Measurements from ENCODE around the gene PDCD2L.
"Not testable (repeated sequence)": the region's sequence is repeated elsewhere in the genome, so short reads cannot be mapped to it uniquely, and the experiment has no call there.

PDCD2L gene

GRCh38 chr19:34418300-34418699 lies 14.1 kb downstream of the PDCD2L start:
- no peak for DNase-seq

- no peak for DNase-seq
Measured at GRCh38 chr19:34426096-34426661, 22.0 kb downstream of the PDCD2L start.

GRCh38 chr19:34428549-34429285 lies 24.5 kb downstream of the PDCD2L start:
- no peak for DNase-seq

- no peak for DNase-seq
Measured at GRCh38 chr19:34429553-34429952, 25.4 kb downstream of the PDCD2L start.

- peak; percentile 29 to 49 for DNase-seq
Measured at GRCh38 chr19:34430738-34431625, 26.8 kb downstream of the PDCD2L start.

DNA sequence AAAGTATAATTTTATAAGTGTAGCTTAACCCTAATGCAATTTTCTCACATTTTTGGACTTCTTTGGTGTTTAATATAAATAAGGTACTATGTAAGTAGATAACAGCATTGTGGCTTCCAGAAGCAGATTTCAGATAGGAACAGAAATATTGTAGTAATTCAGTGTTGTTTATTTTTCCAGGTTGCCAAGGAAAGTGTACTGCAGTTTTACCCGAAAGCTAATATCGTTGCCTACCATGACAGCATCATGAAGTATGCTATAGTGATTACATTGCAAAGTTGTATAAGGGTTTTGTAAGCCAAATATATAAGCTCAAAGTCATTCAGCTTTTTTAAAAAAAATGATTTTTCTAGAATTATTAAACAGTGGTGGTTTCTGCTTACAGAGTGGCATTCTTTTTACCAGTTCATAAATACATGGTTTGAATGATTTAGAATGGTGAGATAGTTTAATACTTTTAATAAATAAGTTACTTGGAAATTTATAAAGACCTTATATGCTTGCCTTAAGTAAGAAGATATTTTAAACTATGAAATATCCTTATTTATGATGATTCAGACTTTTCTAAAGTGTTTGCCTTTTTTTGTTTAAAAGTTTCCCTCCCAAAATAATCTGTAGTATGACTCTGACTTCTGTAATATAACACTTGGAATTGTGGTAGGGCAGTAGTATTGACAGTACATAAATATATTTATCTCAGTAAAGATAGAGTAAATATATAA lies 27.6 kb downstream of the PDCD2L start:
- DNase-seq = no peak

- no peak for DNase-seq
Measured at GRCh38 chr19:34432797-34433196, 28.6 kb downstream of the PDCD2L start.

GRCh38 chr19:34436716-34437115 lies 32.5 kb downstream of the PDCD2L start:
- no peak for DNase-seq

DNA sequence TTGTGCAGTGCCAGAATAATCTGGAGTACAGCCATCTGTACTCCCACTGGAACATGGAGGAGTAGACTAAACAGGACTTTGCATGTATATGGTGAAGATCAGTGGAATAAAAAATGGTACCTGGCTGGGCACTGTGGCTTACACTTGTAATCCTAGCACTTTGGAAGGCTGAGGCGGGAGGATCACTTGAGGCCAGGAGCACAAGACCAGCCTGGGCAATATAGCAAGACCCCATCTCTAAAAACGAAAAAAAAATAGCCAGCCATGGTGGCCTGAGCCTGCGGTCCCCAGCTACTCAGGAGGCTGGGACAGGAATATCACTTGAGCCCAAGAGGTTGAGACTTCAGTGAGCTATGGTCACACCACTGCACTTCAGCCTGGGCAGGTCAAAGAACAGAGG lies 44.0 kb downstream of the PDCD2L start:
- DNase-seq = no peak

DNA sequence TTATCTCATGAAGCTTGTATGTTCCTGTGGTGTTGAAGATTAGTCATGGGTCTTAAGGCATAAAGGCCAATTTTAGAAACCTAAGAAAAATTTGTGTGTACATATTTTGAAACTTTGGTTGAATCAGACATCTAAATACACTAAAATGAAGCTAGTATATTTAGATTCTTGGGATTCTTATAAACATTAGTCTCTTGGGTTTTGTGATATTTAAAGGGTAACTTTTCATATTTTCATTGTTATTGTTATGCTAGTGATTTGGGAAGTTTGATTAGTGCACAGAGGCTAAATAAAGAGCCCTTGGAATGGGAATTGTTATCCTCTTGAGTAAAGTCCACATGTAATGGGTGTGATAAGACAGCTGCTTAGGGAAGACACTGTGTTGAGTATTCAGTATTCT lies 48.5 kb downstream of the PDCD2L start:
- no peak for DNase-seq

DNA sequence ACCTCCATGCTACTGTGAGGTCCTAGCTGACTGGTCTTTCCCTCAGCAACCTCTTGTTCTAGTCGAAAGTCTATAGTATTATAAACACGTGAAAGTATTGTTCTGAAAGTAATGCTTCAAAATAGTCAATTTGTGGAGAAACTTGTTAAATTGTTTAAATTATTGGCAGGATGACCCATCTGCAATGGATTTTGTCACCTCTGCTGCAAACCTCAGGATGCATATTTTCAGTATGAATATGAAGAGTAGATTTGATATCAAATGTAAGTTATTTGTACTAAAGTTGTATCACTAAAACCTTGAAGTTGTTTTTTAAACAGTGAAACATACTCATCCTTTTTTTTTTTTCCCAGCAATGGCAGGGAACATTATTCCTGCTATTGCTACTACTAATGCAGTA lies 49.9 kb downstream of the PDCD2L start:
- DNase-seq = no peak

- no peak for DNase-seq
Measured at GRCh38 chr19:34454685-34455084, 50.5 kb downstream of the PDCD2L start.

- not testable (repeated sequence) for DNase-seq
Measured at GRCh38 chr19:34455783-34456480, 51.7 kb downstream of the PDCD2L start.

DNA sequence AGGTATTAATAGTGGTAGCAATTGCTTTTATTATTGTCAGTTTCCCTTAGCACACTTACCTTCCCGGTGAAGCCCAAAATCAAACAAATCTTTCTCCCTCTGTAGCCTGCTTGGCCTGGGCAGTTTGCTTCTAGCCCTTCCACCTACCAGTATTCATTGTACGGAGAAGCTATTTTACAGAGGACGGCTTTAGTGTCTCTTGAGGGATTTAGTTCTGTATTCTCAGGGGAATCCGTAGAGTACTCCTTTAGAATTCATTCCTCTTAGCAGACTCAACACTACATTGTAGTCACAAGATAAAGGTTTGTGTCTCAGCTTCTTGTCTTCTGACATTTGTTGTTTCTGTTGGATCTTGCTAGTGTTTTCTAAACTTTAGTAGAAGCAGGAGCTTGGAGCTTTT lies 53.2 kb downstream of the PDCD2L start:
- no peak for DNase-seq

DNA sequence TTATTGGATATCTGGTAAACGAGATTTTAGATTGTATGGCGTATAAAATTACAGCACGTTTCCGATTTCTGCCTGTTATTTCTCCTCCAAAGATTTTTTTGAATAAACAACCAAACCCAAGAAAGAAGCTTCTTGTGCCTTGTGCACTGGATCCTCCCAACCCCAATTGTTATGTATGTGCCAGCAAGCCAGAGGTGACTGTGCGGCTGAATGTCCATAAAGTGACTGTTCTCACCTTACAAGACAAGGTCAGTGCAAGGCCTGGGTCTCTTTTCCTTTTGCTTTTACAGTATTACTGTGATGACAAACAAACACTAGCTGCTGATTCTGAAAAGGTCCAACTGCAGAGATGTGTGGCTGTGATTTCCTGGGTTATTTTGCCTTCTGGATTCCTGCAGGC lies 54.5 kb downstream of the PDCD2L start:
- DNase-seq = no peak

GRCh38 chr19:34459614-34460013 lies 55.4 kb downstream of the PDCD2L start:
- DNase-seq = no peak

- DNase-seq = no peak
Measured at GRCh38 chr19:34461375-34462100, 57.3 kb downstream of the PDCD2L start.

DNA sequence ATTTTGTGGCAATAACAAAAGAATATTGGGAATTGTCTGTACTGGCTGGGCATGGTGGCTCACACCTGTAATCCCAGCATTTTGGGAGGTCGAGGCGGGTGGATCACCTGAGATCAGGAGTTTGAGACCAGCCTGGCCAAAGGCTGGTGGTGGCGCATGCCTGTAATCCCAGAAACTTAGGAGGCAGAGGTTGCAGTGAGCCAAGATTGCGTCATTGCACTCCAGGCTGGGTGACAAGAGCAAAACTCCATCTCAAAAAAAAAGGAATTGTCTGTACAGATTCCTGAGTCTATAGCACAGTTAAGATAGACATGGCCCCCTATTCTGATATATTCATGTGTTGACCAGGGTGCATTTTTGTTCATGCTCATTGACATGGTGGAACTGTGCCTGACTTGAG lies 60.6 kb downstream of the PDCD2L start:
- DNase-seq = not testable (repeated sequence)

DNA sequence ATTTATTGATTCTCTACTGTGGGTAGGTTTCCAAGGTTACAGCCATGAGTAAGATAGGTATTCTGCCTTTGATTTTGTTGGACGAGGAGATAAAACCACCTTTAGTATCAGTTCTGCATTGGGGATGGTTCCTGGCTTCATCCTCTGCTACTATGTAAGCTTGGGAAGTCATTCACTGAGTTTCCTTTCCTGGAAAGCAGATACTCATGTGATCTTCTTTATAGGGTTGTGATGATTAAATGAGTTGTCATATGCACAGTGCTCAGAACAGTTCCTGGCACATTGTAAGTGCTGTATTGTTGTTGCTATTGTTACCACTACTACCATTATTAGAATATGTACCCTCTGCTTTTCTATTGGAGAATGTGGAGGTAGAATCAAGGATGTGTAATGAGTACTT lies 64.2 kb downstream of the PDCD2L start:
- DNase-seq = no peak

GRCh38 chr19:34469026-34469425 lies 64.8 kb downstream of the PDCD2L start:
- DNase-seq = not testable (repeated sequence)

- DNase-seq = no peak
Measured at GRCh38 chr19:34471906-34472700, 67.9 kb downstream of the PDCD2L start.
